Common myeloid progenitor, CD34-positive (primary cell): Measurements from ENCODE around the gene BFSP1.

Experiments
- CTCF ChIA-PET: fragments of 350-600 bp; sonication (Branson Sonifier 250); formaldehyde crosslinking; loops from one replicate; lab custom pipeline; 2021; ENCODE audit warnings: antibody characterized with exemption; lab: Charles Lee
- POLR2A ChIA-PET: fragments of 350-600 bp; sonication (Branson Sonifier 250); formaldehyde crosslinking; loops from one replicate; lab custom pipeline; 2021; ENCODE audit warnings: antibody characterized with exemption; lab: Charles Lee
- DNase-seq, 3 donors: peaks; one replicate each; pipeline versions ENCODE4 v3.0.0 to v3.0.0-alpha.2; 2013
- H3K27ac ChIP-seq, 2 experiments: 1 replicate in 1 of 2; 2 replicates in 1 of 2; pipeline ENCODE4 v1.7.0; 2013; ENCODE audit warnings: inconsistent platforms in 2 of 2, low read length in 2 of 2, mild to moderate bottlenecking in 2 of 2, low read depth in 1 of 2, moderate library complexity in 1 of 2; ENCODE audit not compliant: severe bottlenecking in 2 of 2, insufficient read depth in 1 of 2, poor library complexity in 1 of 2
- H3K27me3 ChIP-seq, 5 experiments: replicated peaks in 2 of 5; 1 replicate in 3 of 5; 2 replicates in 2 of 5; pipeline versions ENCODE4 v1.6.1 to v1.7.0; 2013; ENCODE audit warnings: low read length in 4 of 5, mild to moderate bottlenecking in 2 of 5, moderate library complexity in 2 of 5, inconsistent platforms in 1 of 5; ENCODE audit not compliant: insufficient read depth in 5 of 5, control insufficient read depth in 4 of 5
- H3K36me3 ChIP-seq, 4 experiments: 1 replicate in 2 of 4; 2 replicates in 2 of 4; pipeline versions ENCODE4 v1.6.1 to v1.7.0; 2013; ENCODE audit warnings: low read length in 3 of 4, control low read depth in 1 of 4, mild to moderate bottlenecking in 1 of 4; ENCODE audit not compliant: control insufficient read depth in 4 of 4, insufficient read depth in 4 of 4
- H3K4me1 ChIP-seq, 4 experiments: 1 replicate in 3 of 4; 2 replicates in 1 of 4; pipeline versions ENCODE4 v1.6.1 to v1.7.1; 2013; ENCODE audit warnings: low read length in 3 of 4, mild to moderate bottlenecking in 3 of 4, control low read depth in 1 of 4, inconsistent platforms in 1 of 4, moderate library complexity in 1 of 4; ENCODE audit not compliant: control insufficient read depth in 4 of 4, insufficient read depth in 4 of 4; ENCODE audit errors: control extremely low read depth in 1 of 4
- H3K4me3 ChIP-seq, 7 experiments: 1 replicate in 4 of 7; 2 replicates in 3 of 7; pipeline versions ENCODE4 v1.5.1 to v1.7.0; 2013; ENCODE audit warnings: mild to moderate bottlenecking in 7 of 7, low read length in 6 of 7, moderate library complexity in 6 of 7, inconsistent platforms in 2 of 7, low read depth in 2 of 7, control low read depth in 1 of 7; ENCODE audit not compliant: insufficient read depth in 4 of 7, control insufficient read depth in 1 of 7; ENCODE audit errors: extremely low read depth in 1 of 7
- H3K9me3 ChIP-seq, 5 experiments: 1 replicate in 4 of 5; 2 replicates in 1 of 5; pipeline versions ENCODE4 v1.6.1 to v1.7.1; 2013; ENCODE audit warnings: low read length in 4 of 5, mild to moderate bottlenecking in 2 of 5, inconsistent platforms in 1 of 5, low read depth in 1 of 5, moderate library complexity in 1 of 5; ENCODE audit not compliant: control insufficient read depth in 4 of 5, insufficient read depth in 2 of 5; ENCODE audit errors: control extremely low read depth in 1 of 5
- WGBS: methylation state at CpG from one replicate; pipeline ENCODE4 v1.1.5; 2013; ENCODE audit not compliant: insufficient coverage; 5-methylcytosine and 5-hydroxymethylcytosine counted together

Gene BFSP1

GRCh38 chr20:17457588-17458190 lies 73.5 kb downstream of the BFSP1 start:
- Histone ChIP-seq H3K4me1 (no peaks in the 10 kb centered on the region), H3K9me3 (no peaks in the 10 kb centered on the region), H3K27ac (no peak overlapping the region), H3K4me3 (no peak overlapping the region), H3K36me3 (no peaks in the 10 kb centered on the region), H3K27me3 (peaks cover 0 to 16% (median 12%) of the 10 kb centered on the region in 5 experiments)
- 95% methylated on average over 4 of the region's 6 CpGs for WGBS
- ChIA-PET CTCF (no interaction called here), POLR2A (no interaction called here)
- no peak for DNase-seq

GRCh38 chr20:17457079-17457478 lies 74.1 kb downstream of the BFSP1 start:
- CTCF ChIA-PET, result no interaction called here
- no peak for DNase-seq
- Histone ChIP-seq H3K4me1 (no peaks in the 10 kb centered on the region), H3K27me3 (peaks cover 0 to 16% (median 14%) of the 10 kb centered on the region in 5 experiments), H3K9me3 (no peaks in the 10 kb centered on the region), H3K4me3 (no peak overlapping the region), H3K27ac (no peak overlapping the region), H3K36me3 (no peaks in the 10 kb centered on the region)
- 80% methylated on average over 1 of the region's 1 CpG for WGBS
- POLR2A ChIA-PET, result no interaction called here

GRCh38 chr20:17456279-17456678 lies 74.9 kb downstream of the BFSP1 start:
- Histone ChIP-seq H3K27ac (no peak overlapping the region), H3K36me3 (no peaks in the 10 kb centered on the region), H3K9me3 (no peaks in the 10 kb centered on the region), H3K27me3 (peaks cover 0 to 16% (median 14%) of the 10 kb centered on the region in 5 experiments), H3K4me3 (no peak overlapping the region), H3K4me1 (no peaks in the 10 kb centered on the region)
- 100% methylated on average over 3 of the region's 8 CpGs for WGBS
- no peak for DNase-seq
- CTCF ChIA-PET, result interaction anchor here (1.0 kb wide), 1 partner anchor 24 kb away, joined by 3 read pairs; no protein-coding TSS in a partner anchor
- POLR2A ChIA-PET, result no interaction called here

- CTCF ChIA-PET, result interaction anchor here (0.7 kb wide), 1 partner anchor 29 kb away, joined by 3 read pairs; no protein-coding TSS in a partner anchor
- no peaks in the 10 kb centered on the region for H3K36me3 ChIP-seq
- H3K27ac ChIP-seq, result no peak overlapping the region
- 94% methylated on average over 21 of the region's 22 CpGs for WGBS
- POLR2A ChIA-PET, result no interaction called here
- H3K27me3 ChIP-seq, result peaks cover 0 to 16% (median 14%) of the 10 kb centered on the region in 5 experiments
- no peaks in the 10 kb centered on the region for H3K4me1 ChIP-seq
- H3K9me3 ChIP-seq, result peaks cover 0 to 4% (median 0%) of the 10 kb centered on the region in 5 experiments
- no peak for DNase-seq
- no peak overlapping the region for H3K4me3 ChIP-seq
Observed at GRCh38 chr20:17453592-17453991, 77.6 kb downstream of the BFSP1 start.

GRCh38 chr20:17452441-17452840 lies 78.7 kb downstream of the BFSP1 start:
- no peak for DNase-seq
- no peak overlapping the region for H3K4me3 ChIP-seq
- H3K4me1 ChIP-seq, result no peaks in the 10 kb centered on the region
- no peak overlapping the region for H3K27ac ChIP-seq
- H3K27me3 ChIP-seq, result peaks cover 0 to 15% (median 14%) of the 10 kb centered on the region in 5 experiments
- peaks cover 0 to 4% (median 0%) of the 10 kb centered on the region in 5 experiments for H3K9me3 ChIP-seq
- 96% methylated on average over 2 of the region's 3 CpGs for WGBS
- H3K36me3 ChIP-seq, result no peaks in the 10 kb centered on the region
- POLR2A ChIA-PET, result no interaction called here
- CTCF ChIA-PET, result no interaction called here

- Histone ChIP-seq H3K27ac (no peak overlapping the region), H3K36me3 (no peaks in the 10 kb centered on the region), H3K4me1 (no peaks in the 10 kb centered on the region), H3K9me3 (peaks cover 0 to 4% (median 0%) of the 10 kb centered on the region in 5 experiments), H3K27me3 (peaks cover 0 to 18% (median 8%) of the 10 kb centered on the region in 5 experiments), H3K4me3 (no peak overlapping the region)
- WGBS, result 100% methylated on average over 1 of the region's 2 CpGs
- ChIA-PET CTCF (no interaction called here), POLR2A (interaction anchor here (0.6 kb wide), 1 partner anchor 21 kb away, joined by 6 read pairs; no protein-coding TSS in a partner anchor)
- no peak for DNase-seq
Observed at GRCh38 chr20:17449031-17449430, 82.1 kb downstream of the BFSP1 start.

- Histone ChIP-seq H3K27me3 (peaks cover 0 to 17% (median 7%) of the 10 kb centered on the region in 5 experiments), H3K4me1 (no peaks in the 10 kb centered on the region), H3K9me3 (peaks cover 0 to 4% (median 0%) of the 10 kb centered on the region in 5 experiments), H3K36me3 (no peaks in the 10 kb centered on the region), H3K4me3 (no peak overlapping the region), H3K27ac (no peak overlapping the region)
- ChIA-PET POLR2A (interaction anchor here (0.6 kb wide), 1 partner anchor 11 kb away, joined by 3 read pairs; no protein-coding TSS in a partner anchor), CTCF (no interaction called here)
- no CpG with 5 or more reads among the region's 2 CpGs for WGBS
- DNase-seq, result no peak
Observed at GRCh38 chr20:17448071-17448470, 83.1 kb downstream of the BFSP1 start.
